Duodenal mucosa (tissue), 2 donors: ENCODE results near the gene PDZRN4.
A peak's percentile ranks its signal among the peaks of the same experiment; 100 is the strongest.

Experiments
- H3K27ac ChIP-seq: one replicate; pipeline ENCODE4 v1.7.0; 2013; ENCODE audit warnings: low read depth, low read length
- H3K27me3 ChIP-seq, 2 donors: one replicate each; pipeline ENCODE4 v1.7.0; 2013; ENCODE audit warnings: low read length in 2 of 2, control low read depth in 1 of 2; ENCODE audit not compliant: insufficient read depth in 2 of 2, control insufficient read depth in 1 of 2
- H3K36me3 ChIP-seq, 2 donors: one replicate each; pipeline ENCODE4 v1.7.0; 2013; ENCODE audit warnings: low read length in 2 of 2, control low read depth in 1 of 2; ENCODE audit not compliant: insufficient read depth in 2 of 2, control insufficient read depth in 1 of 2
- H3K4me1 ChIP-seq, 2 donors: one replicate each; pipeline ENCODE4 v1.7.0; 2013; ENCODE audit warnings: low read length in 2 of 2, control low read depth in 1 of 2; ENCODE audit not compliant: insufficient read depth in 2 of 2, control insufficient read depth in 1 of 2
- H3K4me3 ChIP-seq, 2 donors: one replicate each; pipeline ENCODE4 v1.7.0; 2013; ENCODE audit warnings: low read length in 2 of 2, low read depth in 1 of 2
- H3K9ac ChIP-seq, 2 donors: one replicate each; pipeline ENCODE4 v1.7.0; 2013; ENCODE audit warnings: low read length in 2 of 2, low read depth in 1 of 2
- H3K9me3 ChIP-seq, 2 donors: one replicate each; pipeline ENCODE4 v1.7.0; 2013; ENCODE audit warnings: low read length in 2 of 2, control low read depth in 1 of 2; ENCODE audit not compliant: control insufficient read depth in 1 of 2

The PDZRN4 gene

GRCh38 chr12:41511247-41511646 is 323.1 kb downstream of the PDZRN4 start:
- Histone ChIP-seq H3K27ac (no peak overlapping the region), H3K4me1 (no peaks in the 10 kb centered on the region), H3K9ac (no peak overlapping the region)

GRCh38 chr12:41512497-41512896 is 324.4 kb downstream of the PDZRN4 start:
- Histone ChIP-seq H3K4me1 (no peaks in the 10 kb centered on the region), H3K4me3 (no peak overlapping the region), H3K9me3 (no peaks in the 10 kb centered on the region), H3K36me3 (no peaks in the 10 kb centered on the region), H3K27ac (no peak overlapping the region), H3K27me3 (no peaks in the 10 kb centered on the region), H3K9ac (no peak overlapping the region)

More at GRCh38 chr12:41511247-41511646, 323.1 kb downstream of the PDZRN4 start:
- Histone ChIP-seq H3K36me3 (no peaks in the 10 kb centered on the region), H3K9me3 (no peaks in the 10 kb centered on the region), H3K4me3 (no peak overlapping the region), H3K27me3 (no peaks in the 10 kb centered on the region)

GRCh38 chr12:41514021-41514777 is 326.1 kb downstream of the PDZRN4 start:
- no peaks in the 10 kb centered on the region for H3K27me3 ChIP-seq
- no peak overlapping the region for H3K27ac ChIP-seq
- H3K9me3 ChIP-seq = no peaks in the 10 kb centered on the region
- no peaks in the 10 kb centered on the region for H3K36me3 ChIP-seq
- H3K4me3 ChIP-seq = no peak overlapping the region
- H3K4me1 ChIP-seq = no peaks in the 10 kb centered on the region
- H3K9ac ChIP-seq = no peak overlapping the region

- no peak overlapping the region for H3K4me3 ChIP-seq
- H3K9ac ChIP-seq = no peak overlapping the region
- no peaks in the 10 kb centered on the region for H3K27me3 ChIP-seq
- no peak overlapping the region for H3K27ac ChIP-seq
- H3K36me3 ChIP-seq = no peaks in the 10 kb centered on the region
- H3K9me3 ChIP-seq = no peaks in the 10 kb centered on the region
- H3K4me1 ChIP-seq = no peaks in the 10 kb centered on the region
Observed at GRCh38 chr12:41514907-41515306, 326.8 kb downstream of the PDZRN4 start.

- Histone ChIP-seq H3K4me3 (no peak overlapping the region), H3K9me3 (no peaks in the 10 kb centered on the region), H3K4me1 (no peaks in the 10 kb centered on the region), H3K36me3 (no peaks in the 10 kb centered on the region), H3K9ac (no peak overlapping the region), H3K27ac (no peak overlapping the region), H3K27me3 (no peaks in the 10 kb centered on the region)
Observed at GRCh38 chr12:41515953-41516352, 327.8 kb downstream of the PDZRN4 start.

GRCh38 chr12:41520869-41521268 is 332.7 kb downstream of the PDZRN4 start:
- Histone ChIP-seq H3K9ac (no peak overlapping the region), H3K9me3 (no peaks in the 10 kb centered on the region), H3K4me1 (peaks cover 0 to 6% of the 10 kb centered on the region in 2 donors), H3K4me3 (no peak overlapping the region), H3K36me3 (no peaks in the 10 kb centered on the region), H3K27ac (no peak overlapping the region), H3K27me3 (no peaks in the 10 kb centered on the region)

- peak overlapping the region; percentile 41 to 44 for H3K4me3 ChIP-seq
- no peaks in the 10 kb centered on the region for H3K36me3 ChIP-seq
- H3K4me1 ChIP-seq = peaks cover 0 to 6% of the 10 kb centered on the region in 2 donors
- H3K27me3 ChIP-seq = no peaks in the 10 kb centered on the region
- no peak overlapping the region for H3K9ac ChIP-seq
- no peak overlapping the region for H3K27ac ChIP-seq
- no peaks in the 10 kb centered on the region for H3K9me3 ChIP-seq
Observed at GRCh38 chr12:41521872-41522379, 333.8 kb downstream of the PDZRN4 start.

- no peak overlapping the region for H3K27ac ChIP-seq
- no peak overlapping the region for H3K4me3 ChIP-seq
- H3K27me3 ChIP-seq = no peaks in the 10 kb centered on the region
- no peak overlapping the region for H3K9ac ChIP-seq
- H3K4me1 ChIP-seq = peaks cover 0 to 5% of the 10 kb centered on the region in 2 donors
- no peaks in the 10 kb centered on the region for H3K36me3 ChIP-seq
- H3K9me3 ChIP-seq = no peaks in the 10 kb centered on the region
Observed at GRCh38 chr12:41527062-41527461, 338.9 kb downstream of the PDZRN4 start.

- Histone ChIP-seq H3K27ac (no peak overlapping the region), H3K36me3 (no peaks in the 10 kb centered on the region), H3K4me1 (no peaks in the 10 kb centered on the region)
Observed at GRCh38 chr12:41527534-41528116, 339.5 kb downstream of the PDZRN4 start.

GRCh38 chr12:41528874-41529273 is 340.8 kb downstream of the PDZRN4 start:
- no peak overlapping the region for H3K27ac ChIP-seq
- H3K4me3 ChIP-seq = no peak overlapping the region

More at GRCh38 chr12:41527534-41528116, 339.5 kb downstream of the PDZRN4 start:
- no peaks in the 10 kb centered on the region for H3K9me3 ChIP-seq
- no peaks in the 10 kb centered on the region for H3K27me3 ChIP-seq
- no peak overlapping the region for H3K9ac ChIP-seq
- H3K4me3 ChIP-seq = no peak overlapping the region

More at GRCh38 chr12:41528874-41529273, 340.8 kb downstream of the PDZRN4 start:
- H3K4me1 ChIP-seq = no peaks in the 10 kb centered on the region
- H3K36me3 ChIP-seq = no peaks in the 10 kb centered on the region
- H3K9me3 ChIP-seq = no peaks in the 10 kb centered on the region
- H3K9ac ChIP-seq = no peak overlapping the region
- H3K27me3 ChIP-seq = no peaks in the 10 kb centered on the region
